ENCODE data around the gene RRAD. TPM values are rescaled to one million over a fixed set of nuclear protein-coding genes. Genes with fewer than 3 reads are reported as not detected.

Gene RRAD
- total RNA-seq, 4 donors from 2014 or later: 3.8 to 21.0 (median 11.9) TPM

- DNase-seq (ENCODE audit: low spot score) (no peak), ATAC-seq (ENCODE audit: low FRiP score) (no peak)
- TF ChIP-seq CTCF (IDR thresholded peaks at IDR 0.05): no peak
Observed at GRCh38 chr16:66931665-66932064, 6.3 kb upstream of the RRAD start.

GRCh38 chr16:66930189-66930588, 4.9 kb upstream of the RRAD start:
- no peak for ATAC-seq (ENCODE audit: low FRiP score)
- DNase-seq (ENCODE audit: low spot score): no peak
- no peak for TF ChIP-seq CTCF (IDR thresholded peaks at IDR 0.05)

GRCh38 chr16:66928702-66929388, 3.5 kb upstream of the RRAD start:
- ATAC-seq (ENCODE audit: low FRiP score) (no peak), DNase-seq (ENCODE audit: low spot score) (no peak)
- TF ChIP-seq CTCF (IDR thresholded peaks at IDR 0.05): no peak

GRCh38 chr16:66927918-66928649, 2.7 kb upstream of the RRAD start:
- ATAC-seq (ENCODE audit: low FRiP score): no peak
- TF ChIP-seq CTCF (IDR thresholded peaks at IDR 0.05): no peak
- DNase-seq (ENCODE audit: low spot score): no peak

- no peak for DNase-seq (ENCODE audit: low spot score)
- no peak for TF ChIP-seq CTCF (IDR thresholded peaks at IDR 0.05)
- ATAC-seq (ENCODE audit: low FRiP score): no peak
Observed at GRCh38 chr16:66926961-66927436, 1.7 kb upstream of the RRAD start.

- no peak for DNase-seq (ENCODE audit: low spot score)
- TF ChIP-seq CTCF (IDR thresholded peaks at IDR 0.05): no peak
- ATAC-seq (ENCODE audit: low FRiP score): no peak
Observed at GRCh38 chr16:66926171-66926947, 1.0 kb upstream of the RRAD start.

Data from omental fat pad (tissue), 4 donors.